Peyer's patch (tissue), 4 donors: ENCODE data around the gene MACO1. TPM values are rescaled to one million over a fixed set of nuclear protein-coding genes. Genes with fewer than 3 reads are reported as not detected.
"Not testable (repeated sequence)": the region's sequence is repeated elsewhere in the genome, so short reads cannot be mapped to it uniquely, and the experiment has no call there.

Experiments
- DNase-seq, 3 donors: peaks; one replicate each; pipeline ENCODE4 v3.0.0-alpha.2; 2017 to 2019
- H3K27ac ChIP-seq, 4 donors: fragments of 200-600 bp; sonication (generic); one replicate each; pipeline ENCODE4 v1.5.1; 2016 to 2019
- H3K27me3 ChIP-seq, 2 donors: fragments of 200-600 bp; sonication (generic); one replicate each; pipeline ENCODE4 v1.5.1; 2019
- H3K36me3 ChIP-seq, 3 donors: fragments of 200-600 bp; sonication (generic); one replicate each; pipeline ENCODE4 v1.5.1; 2016 to 2019
- H3K4me1 ChIP-seq, 4 donors: fragments of 200-600 bp; sonication (generic); one replicate each; pipeline ENCODE4 v1.5.1; 2016 to 2019
- H3K4me3 ChIP-seq, 4 donors: fragments of 200-600 bp; sonication (generic); 1 replicate in 3 of 4; 2 replicates in 1 of 4; pipeline ENCODE4 v1.5.1; 2016 to 2019; ENCODE audit warnings: mild to moderate bottlenecking in 1 of 4
- H3K9me3 ChIP-seq, 4 donors: fragments of 200-600 bp; sonication (generic); one replicate each; pipeline ENCODE4 v1.5.1; 2016 to 2019; ENCODE audit warnings: mild to moderate bottlenecking in 1 of 4
- CTCF ChIP-seq, 6 experiments: fragments of 450-650 bp in 4 of 6; fragments of 200-600 bp in 2 of 6; sonication (generic) in 1 of 6; IDR thresholded peaks; one replicate each; pipeline ENCODE4 v1.5.1; 2017 to 2019; ENCODE audit warnings: antibody characterized with exemption in 6 of 6, mild to moderate bottlenecking in 3 of 6, moderate library complexity in 1 of 6
- POLR2A ChIP-seq, 2 donors: fragments of 450-650 bp; IDR thresholded peaks; one replicate each; pipeline ENCODE4 v1.5.1; 2017; ENCODE audit warnings: antibody characterized with exemption in 2 of 2, mild to moderate bottlenecking in 2 of 2, moderate library complexity in 2 of 2
- total RNA-seq, 4 donors: library from RNA; depleted of rRNA; stranded (reverse); fragments of >200 nt; gene quantifications; one replicate each; pipeline ENCODE4 v1.1.0, GENCODE V29; 2016

Gene MACO1
- total RNA-seq, 4 donors from 2014 or later, result 17.7 to 25.6 (median 22.8) TPM

DNA sequence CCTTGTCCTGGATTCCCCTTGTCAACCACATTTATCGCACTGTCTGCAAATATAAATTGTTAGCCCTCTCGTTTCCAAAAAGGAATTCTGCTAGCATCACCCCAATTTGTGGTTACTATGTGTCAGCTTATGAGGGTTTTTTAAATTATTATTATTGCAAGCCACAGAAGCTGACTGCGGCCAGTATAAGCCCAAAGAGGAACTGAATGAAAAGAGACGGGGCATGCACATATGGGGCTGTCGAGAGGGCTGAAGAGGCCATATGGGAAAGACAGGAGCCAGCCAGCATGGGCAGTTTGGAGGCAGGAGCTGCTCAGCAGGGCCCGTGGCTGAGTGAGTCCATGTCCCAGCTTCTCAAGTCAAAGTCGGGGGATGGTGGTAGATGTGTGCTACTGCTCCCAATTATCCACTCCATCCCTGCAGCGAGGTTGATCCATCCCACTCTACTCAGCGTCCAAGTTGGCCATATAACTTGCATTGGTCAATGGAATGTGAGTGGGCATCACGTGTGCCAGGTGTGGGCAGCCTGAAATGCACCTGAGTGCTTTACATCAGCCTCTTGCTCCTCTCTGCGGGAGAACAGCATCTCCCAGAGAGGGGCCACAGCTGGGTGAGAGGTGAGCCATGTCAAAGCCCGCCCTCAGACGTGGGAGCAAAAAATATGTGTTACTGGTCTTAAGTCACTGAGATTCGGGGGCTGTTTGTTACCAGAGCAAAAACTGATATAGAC is 75.1 kb downstream of the MACO1 start:
- Histone ChIP-seq H3K4me3 (no peak overlapping the region), H3K27ac (no peak overlapping the region), H3K4me1 (peaks cover 0 to 18% (median 0%) of the 10 kb centered on the region in 4 donors), H3K27me3 (no peaks in the 10 kb centered on the region), H3K36me3 (no peaks in the 10 kb centered on the region), H3K9me3 (no peaks in the 10 kb centered on the region)
- DNase-seq, result peak in 1 of 3 donors; percentile 25
- TF ChIP-seq POLR2A (IDR thresholded peaks at IDR 0.05), result no peak
- TF ChIP-seq CTCF (IDR thresholded peaks at IDR 0.05), result no peak

- DNase-seq, result peak in 1 of 3 donors; percentile 52
- H3K4me1 ChIP-seq, result peaks cover 0 to 12% (median 0%) of the 10 kb centered on the region in 4 donors
- not testable (repeated sequence) for H3K27me3 ChIP-seq, H3K36me3 ChIP-seq, H3K27ac ChIP-seq, H3K9me3 ChIP-seq
- H3K4me3 ChIP-seq, result peak overlapping the region in 2 of 4 donors; percentile 29 to 39
These were observed 76.1 kb downstream of the MACO1 start for GRCh38 chr1:25506566-25507463.

DNA sequence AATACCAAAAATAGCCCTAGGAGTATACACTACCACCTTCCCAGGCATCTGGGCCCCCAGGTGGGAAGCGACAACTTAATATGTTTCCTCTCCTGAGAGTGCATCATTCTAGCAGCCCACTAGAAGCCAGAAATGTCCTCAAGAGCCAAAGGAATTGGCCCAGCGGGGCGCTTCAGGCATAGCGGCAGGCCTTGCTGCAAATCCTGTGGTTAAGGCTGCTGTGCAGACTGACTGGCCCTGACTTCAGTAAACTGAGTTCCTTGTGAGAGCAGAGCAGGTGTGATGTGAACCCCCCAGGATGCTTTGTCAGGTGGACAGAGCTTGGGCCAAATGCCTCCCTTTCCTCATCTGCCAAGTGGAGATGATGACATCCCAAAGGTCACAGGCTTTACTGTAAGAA is 83.0 kb downstream of the MACO1 start:
- peak in 1 of 3 donors; percentile 17 for DNase-seq
- Histone ChIP-seq H3K4me3 (no peak overlapping the region), H3K36me3 (no peaks in the 10 kb centered on the region), H3K9me3 (no peaks in the 10 kb centered on the region), H3K4me1 (no peaks in the 10 kb centered on the region), H3K27me3 (no peaks in the 10 kb centered on the region), H3K27ac (no peak overlapping the region)
- no peak for TF ChIP-seq CTCF (IDR thresholded peaks at IDR 0.05)
- TF ChIP-seq POLR2A (IDR thresholded peaks at IDR 0.05), result no peak

GRCh38 chr1:25515033-25515432 is 84.3 kb downstream of the MACO1 start:
- no peak for TF ChIP-seq CTCF (IDR thresholded peaks at IDR 0.05)
- no peak for TF ChIP-seq POLR2A (IDR thresholded peaks at IDR 0.05)
- Histone ChIP-seq H3K27ac (no peak overlapping the region), H3K4me3 (no peak overlapping the region), H3K27me3 (no peaks in the 10 kb centered on the region), H3K4me1 (no peaks in the 10 kb centered on the region), H3K36me3 (no peaks in the 10 kb centered on the region), H3K9me3 (no peaks in the 10 kb centered on the region)
- peak in 1 of 3 donors; percentile 25 for DNase-seq

GRCh38 chr1:25516686-25517085 is 86.0 kb downstream of the MACO1 start:
- Histone ChIP-seq H3K27me3 (no peaks in the 10 kb centered on the region), H3K4me1 (no peaks in the 10 kb centered on the region), H3K4me3 (no peak overlapping the region), H3K36me3 (no peaks in the 10 kb centered on the region), H3K9me3 (no peaks in the 10 kb centered on the region), H3K27ac (no peak overlapping the region)
- DNase-seq, result no peak
- no peak for TF ChIP-seq POLR2A (IDR thresholded peaks at IDR 0.05)
- no peak for TF ChIP-seq CTCF (IDR thresholded peaks at IDR 0.05)
